Astrocyte (in vitro differentiated cells and primary cell): ENCODE data around the gene VKORC1.

ENCODE experiments used
- EZH2 ChIP-seq: IDR thresholded peaks from 2 replicates; pipeline ENCODE4 v1.6.1; 2012; ENCODE audit warnings: mild to moderate bottlenecking, low read length, inconsistent platforms; ENCODE audit not compliant: insufficient read depth
- TF ChIP-seq, protein P1 (sequence below): IDR thresholded peaks from 2 replicates; pipeline ENCODE4 v1.5.1; 2011; ENCODE audit warnings: low read depth, mild to moderate bottlenecking, inconsistent platforms, low read length, moderate library complexity; ENCODE audit not compliant: insufficient read depth

DNA sequence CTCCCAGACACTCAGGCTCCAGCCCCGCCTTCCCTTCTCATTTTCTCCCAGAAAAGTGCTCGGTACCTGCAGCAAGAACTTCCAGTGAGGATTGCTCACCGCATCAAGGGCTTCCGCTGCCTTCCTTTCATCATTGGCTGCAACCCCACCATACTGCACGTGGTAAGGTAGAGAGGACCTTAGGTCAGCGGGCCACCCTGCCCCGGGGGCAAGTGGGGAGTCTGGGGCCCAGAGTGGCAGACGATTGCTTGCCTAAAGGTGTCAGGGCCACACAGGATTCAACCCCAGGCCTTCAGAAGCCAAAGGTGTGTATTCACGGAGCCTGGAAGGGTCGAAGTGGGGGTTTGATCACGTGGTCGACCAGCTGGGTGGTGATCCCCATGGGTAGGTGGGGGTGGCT, 15.0 kb upstream of the VKORC1 start:
- TF ChIP-seq, protein P1, sequence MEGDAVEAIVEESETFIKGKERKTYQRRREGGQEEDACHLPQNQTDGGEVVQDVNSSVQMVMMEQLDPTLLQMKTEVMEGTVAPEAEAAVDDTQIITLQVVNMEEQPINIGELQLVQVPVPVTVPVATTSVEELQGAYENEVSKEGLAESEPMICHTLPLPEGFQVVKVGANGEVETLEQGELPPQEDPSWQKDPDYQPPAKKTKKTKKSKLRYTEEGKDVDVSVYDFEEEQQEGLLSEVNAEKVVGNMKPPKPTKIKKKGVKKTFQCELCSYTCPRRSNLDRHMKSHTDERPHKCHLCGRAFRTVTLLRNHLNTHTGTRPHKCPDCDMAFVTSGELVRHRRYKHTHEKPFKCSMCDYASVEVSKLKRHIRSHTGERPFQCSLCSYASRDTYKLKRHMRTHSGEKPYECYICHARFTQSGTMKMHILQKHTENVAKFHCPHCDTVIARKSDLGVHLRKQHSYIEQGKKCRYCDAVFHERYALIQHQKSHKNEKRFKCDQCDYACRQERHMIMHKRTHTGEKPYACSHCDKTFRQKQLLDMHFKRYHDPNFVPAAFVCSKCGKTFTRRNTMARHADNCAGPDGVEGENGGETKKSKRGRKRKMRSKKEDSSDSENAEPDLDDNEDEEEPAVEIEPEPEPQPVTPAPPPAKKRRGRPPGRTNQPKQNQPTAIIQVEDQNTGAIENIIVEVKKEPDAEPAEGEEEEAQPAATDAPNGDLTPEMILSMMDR = no peak
- TF ChIP-seq EZH2 = no peak
